CD14-positive monocyte (primary cell): ENCODE results near the gene NXF2. TPM values are rescaled to one million over a fixed set of nuclear protein-coding genes. Genes with fewer than 3 reads are reported as not detected.
"Not testable (repeated sequence)": the region's sequence is repeated elsewhere in the genome, so short reads cannot be mapped to it uniquely, and the experiment has no call there.

Experiments
- DNase-seq, 3 donors: peaks; one replicate each; pipeline ENCODE4 v3.0.0-alpha.2; 2011 to 2022
- H2AFZ ChIP-seq: 2 replicates; pipeline ENCODE4 v1.6.0; 2012; ENCODE audit warnings: mild to moderate bottlenecking, low read depth, low read length, inconsistent platforms; ENCODE audit not compliant: insufficient read depth, poor library complexity, severe bottlenecking
- H3K27ac ChIP-seq, 2 donors: 1 replicate in 1 of 2; 2 replicates in 1 of 2; pipeline ENCODE4 v1.5.1; 2012 to 2013; ENCODE audit warnings: low read length in 2 of 2, control low read depth in 1 of 2, inconsistent platforms in 1 of 2, low read depth in 1 of 2, mild to moderate bottlenecking in 1 of 2
- H3K27me3 ChIP-seq, 2 donors: one replicate each; pipeline versions ENCODE4 v1.6.0 to v1.6.1; 2011 to 2013; ENCODE audit warnings: low read length in 2 of 2; ENCODE audit not compliant: control insufficient read depth in 2 of 2, insufficient read depth in 2 of 2
- H3K36me3 ChIP-seq, 2 donors: replicated peaks in 1 of 2; 1 replicate in 1 of 2; 2 replicates in 1 of 2; pipeline versions ENCODE4 v1.5.1 to v1.6.1; 2012 to 2013; ENCODE audit warnings: low read length in 2 of 2, control low read depth in 1 of 2, inconsistent platforms in 1 of 2, mild to moderate bottlenecking in 1 of 2; ENCODE audit not compliant: insufficient read depth in 2 of 2, control insufficient read depth in 1 of 2
- H3K4me1 ChIP-seq, 2 donors: 1 replicate in 1 of 2; 2 replicates in 1 of 2; pipeline versions ENCODE4 v1.5.1 to v1.6.1; 2012 to 2013; ENCODE audit warnings: low read length in 2 of 2, control low read depth in 1 of 2, inconsistent platforms in 1 of 2, mild to moderate bottlenecking in 1 of 2, moderate library complexity in 1 of 2; ENCODE audit not compliant: insufficient read depth in 2 of 2, control insufficient read depth in 1 of 2
- H3K4me2 ChIP-seq: replicated peaks from 2 replicates; pipeline ENCODE3; 2012; ENCODE audit warnings: low read length, moderate library complexity, mild to moderate bottlenecking; ENCODE audit not compliant: poor library complexity, severe bottlenecking; ENCODE audit errors: extremely low read depth
- H3K4me3 ChIP-seq, 3 experiments: fragments of 200-600 bp in 1 of 3; sonication (generic) in 1 of 3; replicated peaks in 1 of 3; 1 replicate in 2 of 3; 2 replicates in 1 of 3; pipeline ENCODE4 v1.5.1; 2011 to 2013; ENCODE audit warnings: low read length in 3 of 3, mild to moderate bottlenecking in 3 of 3, control low read depth in 2 of 3, low read depth in 2 of 3, inconsistent platforms in 1 of 3, moderate library complexity in 1 of 3
- H3K79me2 ChIP-seq: 2 replicates; pipeline ENCODE4 v1.6.0; 2012; ENCODE audit warnings: mild to moderate bottlenecking, control low read depth, inconsistent platforms, low read length, moderate library complexity; ENCODE audit not compliant: insufficient read depth
- H3K9ac ChIP-seq: 2 replicates; pipeline ENCODE4 v1.6.0; 2017; ENCODE audit warnings: low read length, mild to moderate bottlenecking; ENCODE audit not compliant: insufficient read depth, poor library complexity, severe bottlenecking
- H3K9me3 ChIP-seq, 2 donors: replicated peaks in 1 of 2; 1 replicate in 1 of 2; 2 replicates in 1 of 2; pipeline versions ENCODE4 v1.5.1 to v1.6.1; 2012 to 2013; ENCODE audit warnings: low read length in 2 of 2, control low read depth in 1 of 2; ENCODE audit not compliant: control insufficient read depth in 1 of 2, insufficient read depth in 1 of 2
- H4K20me1 ChIP-seq: 2 replicates; pipeline ENCODE4 v1.6.0; 2012; ENCODE audit warnings: mild to moderate bottlenecking, low read length, control low read depth, moderate library complexity; ENCODE audit not compliant: insufficient read depth
- H3K27ac Mint-ChIP-seq, 7 donors: one replicate each; pipeline ENCODE4 v1.8.0; 2020; ENCODE audit warnings: mild to moderate bottlenecking in 7 of 7, mixed read lengths in 7 of 7, moderate library complexity in 6 of 7, inconsistent platforms in 2 of 7
- H3K27me3 Mint-ChIP-seq, 3 donors: one replicate each; pipeline ENCODE4 v1.8.0; 2021 to 2022; ENCODE audit warnings: low read depth in 3 of 3, mild to moderate bottlenecking in 3 of 3, mixed read lengths in 3 of 3, moderate library complexity in 3 of 3, inconsistent platforms in 1 of 3
- H3K36me3 Mint-ChIP-seq, 2 donors: one replicate each; pipeline ENCODE4 v1.8.0; 2020; ENCODE audit warnings: mixed read lengths in 2 of 2, inconsistent platforms in 1 of 2, mild to moderate bottlenecking in 1 of 2
- H3K4me1 Mint-ChIP-seq: one replicate; pipeline ENCODE4 v1.8.0; 2020; ENCODE audit warnings: mild to moderate bottlenecking, mixed read lengths
- H3K4me3 Mint-ChIP-seq, 2 donors: one replicate each; pipeline ENCODE4 v1.8.0; 2020; ENCODE audit warnings: mild to moderate bottlenecking in 2 of 2, mixed read lengths in 2 of 2, moderate library complexity in 1 of 2
- H3K9me3 Mint-ChIP-seq, 7 donors: one replicate each; pipeline ENCODE4 v1.8.0; 2020 to 2022; ENCODE audit warnings: mixed read lengths in 7 of 7, mild to moderate bottlenecking in 6 of 7, moderate library complexity in 6 of 7, inconsistent platforms in 2 of 7
- WGBS: methylation state at CpG from one replicate; pipeline ENCODE4 v1.1.5; 2013; ENCODE audit warnings: missing lambda C conversion rate; ENCODE audit not compliant: insufficient coverage; 5-methylcytosine and 5-hydroxymethylcytosine counted together
- intact Hi-C, 2 donors: fragments of 100-400 bp; cut with micrococcal nuclease; formaldehyde crosslinking; loops; one replicate each; pipeline versions ENCODE4 v1.15.0 to v1.15.1; 2023
- polyA plus RNA-seq, 3 donors: library from polyadenylated mRNA; depleted of rRNA in 1 of 3; unstranded in 2 of 3; stranded (reverse) in 1 of 3; fragments of 300-500 nt in 2 of 3; fragments of >200 nt in 1 of 3; fragmentation: Illumina TruSeq in 2 of 3; gene quantifications; 1 replicate in 2 of 3; 2 replicates in 1 of 3; pipeline ENCODE4 v1.2.3, GENCODE V29; 2012 to 2021

The NXF2 gene
- polyA plus RNA-seq, 3 donors = not detected

DNA sequence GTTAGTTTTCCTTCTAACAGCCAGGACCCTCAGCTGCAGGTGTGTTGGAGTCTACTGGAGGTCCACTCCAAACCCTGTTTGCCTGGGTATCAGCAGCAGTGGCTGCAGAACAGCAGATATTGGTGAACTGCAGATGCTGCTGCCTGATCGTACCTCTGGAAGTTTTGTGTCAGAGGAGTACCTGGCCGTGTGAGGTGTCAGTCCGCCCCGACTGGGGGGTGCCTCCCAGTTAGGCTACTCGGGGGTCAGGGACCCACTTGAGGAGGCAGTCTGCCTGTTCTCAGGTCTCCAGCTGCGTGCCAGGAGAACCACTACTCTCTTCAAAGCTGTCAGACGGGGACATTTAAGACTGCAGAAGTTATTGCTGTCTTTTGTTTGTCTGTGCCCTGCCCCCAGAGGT lies 11.3 kb upstream of the NXF2 start:
- H3K36me3 ChIP-seq, H3K4me1 Mint-ChIP-seq, DNase-seq, H3K4me2 ChIP-seq, H3K9me3 Mint-ChIP-seq, H3K27ac ChIP-seq, H3K27me3 Mint-ChIP-seq, H3K9me3 ChIP-seq, H3K36me3 Mint-ChIP-seq, H3K27me3 ChIP-seq, H3K4me3 Mint-ChIP-seq, H2AFZ ChIP-seq, H3K79me2 ChIP-seq, H3K27ac Mint-ChIP-seq, H3K4me1 ChIP-seq, H4K20me1 ChIP-seq, H3K9ac ChIP-seq, intact Hi-C loops, H3K4me3 ChIP-seq: not testable (repeated sequence)
- no CpG with 5 or more reads among the region's 7 CpGs for WGBS

- no CpG with 5 or more reads among the region's 15 CpGs for WGBS
- H3K36me3 ChIP-seq, H3K4me1 ChIP-seq, H3K4me3 Mint-ChIP-seq, H3K4me2 ChIP-seq, H3K27me3 ChIP-seq, intact Hi-C loops, H3K27ac Mint-ChIP-seq, H3K4me1 Mint-ChIP-seq, H2AFZ ChIP-seq, H3K79me2 ChIP-seq, H3K4me3 ChIP-seq, H4K20me1 ChIP-seq, H3K9me3 ChIP-seq, H3K9ac ChIP-seq, H3K9me3 Mint-ChIP-seq, H3K36me3 Mint-ChIP-seq, H3K27me3 Mint-ChIP-seq, DNase-seq, H3K27ac ChIP-seq: not testable (repeated sequence)
Measured at GRCh38 chrX:102240265-102240664, 6.7 kb upstream of the NXF2 start.

DNA sequence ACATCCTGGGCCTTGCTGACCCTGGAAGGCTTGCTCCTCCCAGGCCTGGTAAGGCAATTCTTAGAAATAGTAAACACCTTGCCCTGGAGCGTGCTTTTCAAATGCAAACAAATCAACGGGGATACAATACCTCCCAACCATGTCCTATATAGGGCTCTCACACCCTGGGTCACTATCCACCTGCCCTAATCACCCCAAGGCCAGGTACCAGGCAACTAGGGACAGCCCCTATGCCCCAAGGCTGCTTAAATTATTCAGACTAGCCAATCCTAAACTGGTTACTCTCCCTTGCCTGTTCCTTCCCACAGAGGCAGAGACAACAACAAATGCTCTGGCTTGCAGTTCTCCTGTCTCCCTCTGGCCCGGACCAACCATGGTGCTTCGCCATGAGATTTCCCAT lies 25.3 kb downstream of the NXF2 start:
- H2AFZ ChIP-seq, H3K27me3 Mint-ChIP-seq, H3K9ac ChIP-seq, H3K9me3 ChIP-seq, H4K20me1 ChIP-seq, H3K27ac ChIP-seq, H3K4me3 ChIP-seq, H3K36me3 Mint-ChIP-seq, H3K4me2 ChIP-seq, H3K27ac Mint-ChIP-seq, H3K79me2 ChIP-seq, H3K36me3 ChIP-seq, intact Hi-C loops, H3K4me1 Mint-ChIP-seq, H3K4me3 Mint-ChIP-seq, H3K27me3 ChIP-seq, DNase-seq, H3K9me3 Mint-ChIP-seq, H3K4me1 ChIP-seq: not testable (repeated sequence)
- WGBS = no CpG with 5 or more reads among the region's 4 CpGs
